Right lobe of liver (tissue), 4 donors: ENCODE measurements around the gene SLC38A4.

Experiments
- CTCF ChIP-seq, 4 donors: fragments of 200-600 bp in 3 of 4; fragments of 450-650 bp in 1 of 4; IDR thresholded peaks; one replicate each; pipeline versions ENCODE4 v1.5.1 to v1.8.0; 2016 to 2022; ENCODE audit warnings: antibody characterized with exemption in 4 of 4, mild to moderate bottlenecking in 2 of 4
- POLR2A ChIP-seq: fragments of 450-650 bp; IDR thresholded peaks from one replicate; pipeline ENCODE4 v1.6.1; 2017; ENCODE audit warnings: antibody characterized with exemption, mild to moderate bottlenecking
- donor health status: DM: no; HTN: no; CAD: no.
- donor health status: DM: no; HTN: no; CAD: no.
- donor health status: DM: no; HTN: yes; CAD: no.

GRCh38 chr12:46824709-46825108 is 1.1 kb downstream of the SLC38A4 start:
- TF ChIP-seq CTCF (IDR thresholded peaks at IDR 0.05) (no peak), POLR2A (no peak)
